Activated naive CD8-positive, alpha-beta T cell treated with anti-CD3 and anti-CD28 coated beads, Interleukin-2, amount 50 U/mL, for 24 hours (primary cell): ENCODE data around the gene RYK.

Source experiments
- ATAC-seq: fragments of 150-1000 bp; cut with Tn5 transposase; one replicate; pipeline ENCODE4 v1.10.0; 2021
- DNase-seq: peaks from one replicate; pipeline ENCODE4 v3.0.0; 2021
- H3K27ac Mint-ChIP-seq: one replicate; pipeline ENCODE4 v1.8.0; 2021; ENCODE audit warnings: mild to moderate bottlenecking, mixed read lengths
- H3K27me3 Mint-ChIP-seq: one replicate; pipeline ENCODE4 v1.8.0; 2021; ENCODE audit warnings: mixed read lengths
- H3K36me3 Mint-ChIP-seq: one replicate; pipeline ENCODE4 v1.8.0; 2021; ENCODE audit warnings: low read depth, mixed read lengths
- H3K4me1 Mint-ChIP-seq: one replicate; pipeline ENCODE4 v1.8.0; 2021; ENCODE audit warnings: mixed read lengths
- H3K4me3 Mint-ChIP-seq: one replicate; pipeline ENCODE4 v1.8.0; 2021; ENCODE audit warnings: mild to moderate bottlenecking, moderate library complexity, mixed read lengths
- H3K9me3 Mint-ChIP-seq: one replicate; pipeline ENCODE4 v1.8.0; 2021; ENCODE audit warnings: mixed read lengths

RYK gene

DNA sequence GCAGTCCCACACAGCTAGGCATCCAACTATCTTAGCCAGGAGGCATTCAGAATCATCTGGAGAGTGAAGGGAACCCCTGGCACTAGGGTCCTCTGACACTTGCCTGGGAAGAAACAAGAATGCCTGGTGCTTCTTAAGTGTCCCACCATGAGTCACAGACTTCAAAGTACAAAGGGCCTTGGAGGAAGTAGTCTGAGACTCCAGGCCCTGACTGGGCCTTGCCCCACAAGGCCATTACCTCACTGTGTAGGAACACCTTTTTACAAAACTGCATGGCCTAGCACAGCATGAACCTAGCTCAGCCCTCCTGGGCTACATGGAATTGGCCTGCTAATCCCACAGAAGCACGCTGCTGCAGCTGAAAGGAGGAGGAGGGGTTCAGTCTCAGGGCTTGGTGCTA is 116.4 kb downstream of the RYK start:
- Mint-ChIP-seq H3K36me3 (peaks cover 6% of the 10 kb centered on the region), H3K4me1 (no peaks in the 10 kb centered on the region), H3K9me3 (peaks cover 18% of the 10 kb centered on the region)

GRCh38 chr3:134132961-134133360 is 117.7 kb downstream of the RYK start:
- peaks cover 6% of the 10 kb centered on the region for H3K36me3 Mint-ChIP-seq
- H3K4me1 Mint-ChIP-seq = no peaks in the 10 kb centered on the region
- no peak for ATAC-seq
- H3K9me3 Mint-ChIP-seq = peaks cover 18% of the 10 kb centered on the region
- no peak for DNase-seq
- no peaks in the 10 kb centered on the region for H3K27me3 Mint-ChIP-seq
- no peak overlapping the region for H3K4me3 Mint-ChIP-seq
- H3K27ac Mint-ChIP-seq = no peak overlapping the region

More for the DNA sequence above, 116.4 kb downstream of the RYK start:
- no peak overlapping the region for H3K27ac Mint-ChIP-seq
- no peak overlapping the region for H3K4me3 Mint-ChIP-seq
- no peak for DNase-seq
- H3K27me3 Mint-ChIP-seq = no peaks in the 10 kb centered on the region
- ATAC-seq = peak; percentile 49

GRCh38 chr3:134126153-134126552 is 124.5 kb downstream of the RYK start:
- ATAC-seq (no peak), DNase-seq (no peak)
- H3K36me3 Mint-ChIP-seq = peaks cover 9% of the 10 kb centered on the region
- H3K4me1 Mint-ChIP-seq = no peaks in the 10 kb centered on the region
- H3K27ac Mint-ChIP-seq = no peak overlapping the region
- H3K4me3 Mint-ChIP-seq = no peak overlapping the region
- H3K27me3 Mint-ChIP-seq = no peaks in the 10 kb centered on the region
- H3K9me3 Mint-ChIP-seq = peaks cover 25% of the 10 kb centered on the region

DNA sequence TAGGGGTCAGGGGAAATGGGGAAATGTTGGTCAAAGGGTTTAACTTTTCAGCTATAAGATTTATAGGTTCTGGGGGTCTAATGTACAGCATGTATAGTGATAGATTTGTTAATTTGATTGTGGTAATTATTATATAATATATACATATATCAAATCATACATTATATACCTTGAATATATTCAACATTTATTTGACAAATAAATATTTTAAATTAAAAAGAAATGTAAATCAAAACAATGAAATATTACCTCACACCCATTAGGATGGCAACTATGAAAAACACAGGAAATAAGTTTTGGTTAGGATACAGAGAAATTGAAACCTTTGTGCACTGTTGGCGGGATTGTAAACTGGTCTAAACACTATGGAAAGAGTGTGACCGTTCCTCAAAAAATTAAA is 135.9 kb downstream of the RYK start:
- DNase-seq (no peak), ATAC-seq (no peak)
- H3K9me3 Mint-ChIP-seq = peaks cover 27% of the 10 kb centered on the region
- no peaks in the 10 kb centered on the region for H3K4me1 Mint-ChIP-seq
- H3K4me3 Mint-ChIP-seq = no peak overlapping the region
- no peaks in the 10 kb centered on the region for H3K27me3 Mint-ChIP-seq
- H3K27ac Mint-ChIP-seq = no peak overlapping the region
- H3K36me3 Mint-ChIP-seq = peaks cover 3% of the 10 kb centered on the region

DNA sequence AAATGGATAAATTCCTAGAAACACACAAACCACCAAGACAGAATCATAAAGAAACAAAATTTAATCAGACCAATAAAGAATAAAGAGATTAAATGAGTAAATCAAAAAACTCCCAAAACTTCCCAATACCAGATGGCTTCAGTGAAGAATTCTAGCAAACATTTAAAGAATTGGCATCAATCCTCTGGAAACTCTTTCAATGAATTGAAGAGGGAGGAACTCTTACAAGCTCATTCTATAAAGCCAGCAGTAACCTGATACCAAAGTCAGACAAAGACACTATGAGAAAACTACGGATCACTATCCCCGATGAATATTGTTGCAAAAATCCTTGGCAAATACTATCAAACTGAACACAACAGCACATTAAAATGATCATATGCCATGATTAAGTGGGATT is 139.0 kb downstream of the RYK start:
- DNase-seq = no peak
- Mint-ChIP-seq H3K27me3 (no peaks in the 10 kb centered on the region), H3K27ac (no peak overlapping the region), H3K9me3 (peaks cover 6% of the 10 kb centered on the region), H3K4me3 (no peak overlapping the region), H3K36me3 (peaks cover 2% of the 10 kb centered on the region), H3K4me1 (no peaks in the 10 kb centered on the region)
- ATAC-seq = no peak

DNA sequence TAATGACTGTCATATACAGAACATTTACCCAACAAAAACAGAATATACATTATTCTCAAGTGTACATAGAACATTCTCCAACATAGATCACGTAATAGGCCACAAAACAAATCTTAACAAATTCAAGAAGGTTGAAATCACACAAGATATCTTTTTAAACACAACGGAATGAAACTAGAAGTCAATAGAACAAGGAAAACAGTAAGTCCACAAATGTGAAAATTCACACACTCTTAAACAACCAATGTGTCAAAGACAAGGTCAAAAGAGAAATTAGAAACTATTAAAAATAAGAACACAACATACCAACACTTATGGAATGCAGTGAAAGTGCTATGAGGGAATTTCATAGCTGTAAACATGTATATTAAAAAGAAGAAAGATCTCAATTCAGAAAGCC is 139.7 kb downstream of the RYK start:
- ATAC-seq (no peak), DNase-seq (no peak)
- H3K9me3 Mint-ChIP-seq = peaks cover 6% of the 10 kb centered on the region
- no peak overlapping the region for H3K27ac Mint-ChIP-seq
- H3K36me3 Mint-ChIP-seq = peaks cover 2% of the 10 kb centered on the region
- no peaks in the 10 kb centered on the region for H3K27me3 Mint-ChIP-seq
- H3K4me1 Mint-ChIP-seq = no peaks in the 10 kb centered on the region
- no peak overlapping the region for H3K4me3 Mint-ChIP-seq
